Measurements from ENCODE around the gene C1QB. TPM values are rescaled to one million over a fixed set of nuclear protein-coding genes. Genes with fewer than 3 reads are reported as not detected.

The C1QB gene
- total RNA-seq, 1 donor from 2014 or later: 287 TPM

GRCh38 chr1:22625262-22625925 lies 27.6 kb upstream of the C1QB start:
- no peak for TF ChIP-seq CTCF (IDR thresholded peaks at IDR 0.05)
- no peak for TF ChIP-seq POLR2A (IDR thresholded peaks at IDR 0.05)
- TF ChIP-seq POLR2AphosphoS5 (IDR thresholded peaks at IDR 0.05; ENCODE audit: insufficient read depth in 1 of 2, low read depth in 1 of 2): no peak
- no peak for DNase-seq (ENCODE audit: extremely low spot score in 2 of 2)
- Histone ChIP-seq H3K36me3 (no peaks in the 10 kb centered on the region), H3K4me3 (no peak overlapping the region), H3K9me3 (no peaks in the 10 kb centered on the region), H3K27ac (no peak overlapping the region), H3K4me1 (no peaks in the 10 kb centered on the region), H3K27me3 (no peaks in the 10 kb centered on the region)
- intact Hi-C loops (cut with DNase I): no loop called here

GRCh38 chr1:22626237-22627157 lies 26.5 kb upstream of the C1QB start:
- Histone ChIP-seq H3K27me3 (no peaks in the 10 kb centered on the region), H3K9me3 (no peaks in the 10 kb centered on the region), H3K4me1 (no peaks in the 10 kb centered on the region), H3K36me3 (no peaks in the 10 kb centered on the region), H3K27ac (no peak overlapping the region), H3K4me3 (no peak overlapping the region)
- intact Hi-C loops (cut with DNase I): no loop called here
- no peak for DNase-seq (ENCODE audit: extremely low spot score in 2 of 2)
- TF ChIP-seq POLR2AphosphoS5 (IDR thresholded peaks at IDR 0.05; ENCODE audit: insufficient read depth in 1 of 2, low read depth in 1 of 2): no peak
- no peak for TF ChIP-seq POLR2A (IDR thresholded peaks at IDR 0.05)
- TF ChIP-seq CTCF (IDR thresholded peaks at IDR 0.05): no peak

GRCh38 chr1:22627331-22627730 lies 25.7 kb upstream of the C1QB start:
- H3K36me3 ChIP-seq: no peaks in the 10 kb centered on the region
- no peaks in the 10 kb centered on the region for H3K9me3 ChIP-seq
- H3K4me3 ChIP-seq: no peak overlapping the region
- intact Hi-C loops (cut with DNase I): no loop called here
- H3K27me3 ChIP-seq: no peaks in the 10 kb centered on the region
- TF ChIP-seq POLR2AphosphoS5 (IDR thresholded peaks at IDR 0.05; ENCODE audit: insufficient read depth in 1 of 2, low read depth in 1 of 2) (no peak), CTCF (IDR thresholded peaks at IDR 0.05) (no peak), POLR2A (IDR thresholded peaks at IDR 0.05) (no peak)
- H3K27ac ChIP-seq: no peak overlapping the region
- H3K4me1 ChIP-seq: no peaks in the 10 kb centered on the region
- no peak for DNase-seq (ENCODE audit: extremely low spot score in 2 of 2)

- Histone ChIP-seq H3K9me3 (no peaks in the 10 kb centered on the region), H3K36me3 (no peaks in the 10 kb centered on the region), H3K27me3 (no peaks in the 10 kb centered on the region), H3K4me3 (no peak overlapping the region), H3K27ac (no peak overlapping the region), H3K4me1 (no peaks in the 10 kb centered on the region)
- no peak for TF ChIP-seq POLR2A (IDR thresholded peaks at IDR 0.05)
- no peak for TF ChIP-seq CTCF (IDR thresholded peaks at IDR 0.05)
- no peak for TF ChIP-seq POLR2AphosphoS5 (IDR thresholded peaks at IDR 0.05; ENCODE audit: insufficient read depth in 1 of 2, low read depth in 1 of 2)
- no peak for DNase-seq (ENCODE audit: extremely low spot score in 2 of 2)
- intact Hi-C loops (cut with DNase I): no loop called here
These were observed 24.2 kb upstream of the C1QB start for GRCh38 chr1:22628698-22629444.

All from vagina (tissue), 2 donors.